WTC11 (cell line): Measurements from ENCODE around the gene LAMA3.

Source experiments
- NR1H2 ChIP-seq: sonication (generic); formaldehyde crosslinking; IDR thresholded peaks from 2 replicates; pipeline ENCODE4 v1.9.0; 2021; ENCODE audit warnings: mild to moderate bottlenecking, moderate library complexity, missing genetic modification reagents
- TCF7 ChIP-seq: sonication (generic); formaldehyde crosslinking; IDR thresholded peaks from 2 replicates; pipeline ENCODE4 v1.8.0; 2022; ENCODE audit warnings: mild to moderate bottlenecking, low read depth, missing genetic modification reagents, moderate library complexity
- TF ChIP-seq, protein P1 (sequence below): fragments of 200-600 bp; IDR thresholded peaks from 2 replicates; pipeline ENCODE4 v1.8.0; 2022; ENCODE audit warnings: antibody characterized with exemption

GRCh38 chr18:23731861-23732260 lies 42.6 kb downstream of the LAMA3 start:
- no peak for TF ChIP-seq TCF7 (CRISPR knock-in tag)
- no peak for TF ChIP-seq NR1H2 (CRISPR knock-in tag)
- TF ChIP-seq, protein P1, sequence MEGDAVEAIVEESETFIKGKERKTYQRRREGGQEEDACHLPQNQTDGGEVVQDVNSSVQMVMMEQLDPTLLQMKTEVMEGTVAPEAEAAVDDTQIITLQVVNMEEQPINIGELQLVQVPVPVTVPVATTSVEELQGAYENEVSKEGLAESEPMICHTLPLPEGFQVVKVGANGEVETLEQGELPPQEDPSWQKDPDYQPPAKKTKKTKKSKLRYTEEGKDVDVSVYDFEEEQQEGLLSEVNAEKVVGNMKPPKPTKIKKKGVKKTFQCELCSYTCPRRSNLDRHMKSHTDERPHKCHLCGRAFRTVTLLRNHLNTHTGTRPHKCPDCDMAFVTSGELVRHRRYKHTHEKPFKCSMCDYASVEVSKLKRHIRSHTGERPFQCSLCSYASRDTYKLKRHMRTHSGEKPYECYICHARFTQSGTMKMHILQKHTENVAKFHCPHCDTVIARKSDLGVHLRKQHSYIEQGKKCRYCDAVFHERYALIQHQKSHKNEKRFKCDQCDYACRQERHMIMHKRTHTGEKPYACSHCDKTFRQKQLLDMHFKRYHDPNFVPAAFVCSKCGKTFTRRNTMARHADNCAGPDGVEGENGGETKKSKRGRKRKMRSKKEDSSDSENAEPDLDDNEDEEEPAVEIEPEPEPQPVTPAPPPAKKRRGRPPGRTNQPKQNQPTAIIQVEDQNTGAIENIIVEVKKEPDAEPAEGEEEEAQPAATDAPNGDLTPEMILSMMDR, result no peak
